SKM-1 treated with dmso at 0.1 percent for 144 hours (cell line): Measurements from ENCODE around the gene BIVM.
"Not testable (repeated sequence)": the region's sequence is repeated elsewhere in the genome, so short reads cannot be mapped to it uniquely, and the experiment has no call there.

Experiments used
- DNase-seq: peaks from one replicate; lab custom pipeline; 2025; ENCODE audit not compliant: unreplicated experiment; lab: John Stamatoyannopoulos, UW

The BIVM gene, protein sequence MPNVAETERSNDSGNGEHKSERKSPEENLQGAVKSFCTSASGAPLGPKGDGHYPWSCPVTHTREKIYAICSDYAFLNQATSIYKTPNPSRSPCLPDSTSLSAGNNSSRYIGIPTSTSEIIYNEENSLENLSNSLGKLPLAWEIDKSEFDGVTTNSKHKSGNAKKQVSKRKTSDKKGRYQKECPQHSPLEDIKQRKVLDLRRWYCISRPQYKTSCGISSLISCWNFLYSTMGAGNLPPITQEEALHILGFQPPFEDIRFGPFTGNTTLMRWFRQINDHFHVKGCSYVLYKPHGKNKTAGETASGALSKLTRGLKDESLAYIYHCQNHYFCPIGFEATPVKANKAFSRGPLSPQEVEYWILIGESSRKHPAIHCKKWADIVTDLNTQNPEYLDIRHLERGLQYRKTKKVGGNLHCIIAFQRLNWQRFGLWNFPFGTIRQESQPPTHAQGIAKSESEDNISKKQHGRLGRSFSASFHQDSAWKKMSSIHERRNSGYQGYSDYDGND

DNA sequence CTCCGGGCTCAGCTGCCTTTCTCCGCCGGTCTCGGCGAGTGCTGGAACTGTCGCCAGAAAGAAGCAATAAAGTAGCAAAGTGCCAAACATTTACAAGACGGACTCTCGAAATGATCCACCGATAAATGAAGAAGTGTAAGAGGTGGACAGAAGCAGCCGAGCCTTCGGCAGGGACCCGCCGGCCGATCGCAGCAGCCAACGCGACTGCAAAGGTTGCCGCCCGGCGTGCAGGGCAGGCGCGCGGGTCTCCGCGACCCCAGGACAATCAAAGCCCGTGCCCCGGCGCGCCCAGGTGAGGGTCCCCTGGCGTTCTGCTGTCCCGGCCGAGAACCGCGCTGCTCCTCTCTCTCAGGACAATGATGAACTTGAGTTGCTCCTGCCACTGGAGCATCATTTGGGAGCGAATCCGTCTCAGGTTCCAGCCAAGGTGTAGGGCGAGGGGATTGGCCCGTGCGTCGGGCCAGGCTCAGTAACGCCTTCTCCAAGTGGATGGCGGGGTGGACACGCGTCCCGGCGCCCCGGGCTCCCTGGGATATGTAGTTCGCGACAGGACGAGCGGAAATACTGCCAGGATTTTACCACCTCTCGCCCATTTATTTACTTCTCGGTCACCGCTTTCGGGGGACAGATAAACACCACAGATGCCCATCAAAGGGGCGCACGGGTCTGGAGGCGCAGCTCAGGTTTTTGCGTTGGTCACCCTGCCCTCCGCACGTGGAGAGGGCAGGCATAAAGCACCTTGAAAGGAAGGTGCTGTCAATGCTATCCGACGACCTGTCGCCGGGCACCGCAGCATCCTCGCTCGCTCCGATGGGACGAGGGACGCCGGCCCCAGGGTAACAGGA, at the start of gene BIVM, which contains the start of gene POGLUT2:
TSS of gene BIVM (plus strand) at position 539 of the 845 bp plus-strand sequence. CDS start 8,149 bp downstream, outside the sequence.
TSS of gene POGLUT2 (minus strand) at position 396 of the 845 bp plus-strand sequence. CDS start at position 90, 306 bp downstream.
- DNase-seq: peak; percentile 79

DNA sequence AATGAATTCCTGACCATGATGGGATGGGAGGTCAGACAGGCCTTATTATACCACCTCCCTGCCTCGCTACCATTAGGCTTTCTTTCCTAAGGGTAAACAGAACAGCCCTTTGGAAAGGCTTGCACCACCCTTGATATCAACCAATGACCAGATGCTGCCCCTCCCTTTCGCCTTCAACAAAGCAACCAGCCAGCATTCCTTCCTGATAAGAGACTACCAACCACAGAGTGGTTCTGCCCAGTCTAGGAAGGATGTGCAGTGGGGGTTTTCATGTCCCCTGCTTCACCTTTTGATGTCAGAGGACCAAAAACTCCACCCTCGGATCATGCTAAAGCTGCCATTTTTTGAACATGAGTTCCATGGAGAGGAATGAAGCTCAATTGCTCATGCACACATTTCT, 47.0 kb upstream of the BIVM start:
- no peak for DNase-seq

DNA sequence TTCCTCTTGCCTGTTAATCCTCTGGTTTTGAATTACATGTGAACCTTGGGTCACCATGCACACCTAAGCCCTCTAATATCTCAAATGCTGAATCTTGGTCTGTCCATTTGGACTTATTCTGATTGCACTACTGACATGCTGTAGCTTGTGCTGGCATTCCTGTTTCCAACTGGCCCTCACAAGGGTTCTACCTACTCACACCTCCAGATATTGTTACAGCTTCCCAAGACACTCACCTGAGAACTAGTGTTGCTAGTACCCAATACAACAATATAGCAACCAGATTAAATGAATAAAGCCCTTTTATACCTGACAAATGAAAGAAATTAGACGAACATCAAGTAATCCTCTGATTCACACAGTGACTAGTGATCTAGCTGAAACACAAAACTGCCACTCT, 41.9 kb upstream of the BIVM start:
- DNase-seq: no peak

DNA sequence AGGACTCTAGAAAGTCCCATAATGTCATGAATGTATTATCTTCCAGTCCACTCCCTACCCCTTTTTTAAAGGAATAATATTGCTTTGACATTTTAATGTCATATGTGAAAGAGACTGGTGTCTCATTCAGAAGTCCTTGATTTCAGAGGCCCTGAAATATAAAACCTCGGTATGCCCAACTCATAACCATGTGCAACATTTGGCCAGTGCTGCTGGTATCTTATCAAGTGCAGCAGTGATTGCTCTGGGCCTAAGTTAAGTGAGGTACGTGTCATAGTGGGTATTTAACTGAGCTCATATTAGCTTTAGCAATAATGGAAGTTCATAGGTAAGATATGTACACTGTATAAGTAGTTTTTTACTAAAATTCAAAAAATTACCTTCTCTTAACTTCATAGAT, 40.1 kb upstream of the BIVM start:
- DNase-seq: no peak

DNA sequence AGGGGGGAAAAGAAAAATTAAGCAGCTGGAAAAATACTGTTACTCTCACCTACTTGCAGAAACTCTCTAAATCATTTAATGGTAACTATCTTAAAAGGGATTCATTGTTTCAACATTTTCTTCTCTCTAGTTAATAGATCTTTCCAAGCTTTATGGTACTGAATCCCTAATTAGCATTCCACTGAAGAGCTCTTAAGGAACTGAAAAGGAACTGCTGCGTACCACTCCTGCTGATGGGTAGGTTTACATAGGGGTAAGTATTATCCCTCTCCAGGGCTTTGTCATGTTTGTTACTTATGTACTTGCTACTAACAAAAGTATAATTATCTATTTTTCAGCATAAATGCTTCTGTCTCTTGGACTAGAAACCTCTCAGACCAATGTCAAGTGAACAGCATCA, 37.8 kb upstream of the BIVM start:
- DNase-seq: no peak

DNA sequence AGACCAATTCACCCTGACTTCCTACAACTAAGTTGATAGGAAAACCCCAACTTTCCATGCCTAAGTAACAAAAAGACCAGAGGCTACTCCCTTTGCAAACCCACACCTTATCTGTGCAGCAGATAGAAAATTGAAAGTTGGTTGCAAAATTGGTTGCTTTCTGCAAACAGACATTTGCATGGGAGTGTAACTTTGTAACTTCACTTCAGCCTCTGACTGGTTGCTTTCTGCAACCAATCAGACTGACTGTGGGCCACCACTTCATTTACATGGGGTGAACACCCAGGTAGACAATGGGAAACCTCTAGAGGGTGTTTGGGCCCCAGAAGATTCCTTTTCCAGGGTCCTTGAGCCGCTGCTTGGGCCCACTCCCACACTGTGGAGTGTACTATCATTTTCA, 35.2 kb upstream of the BIVM start:
- no peak for DNase-seq

DNA sequence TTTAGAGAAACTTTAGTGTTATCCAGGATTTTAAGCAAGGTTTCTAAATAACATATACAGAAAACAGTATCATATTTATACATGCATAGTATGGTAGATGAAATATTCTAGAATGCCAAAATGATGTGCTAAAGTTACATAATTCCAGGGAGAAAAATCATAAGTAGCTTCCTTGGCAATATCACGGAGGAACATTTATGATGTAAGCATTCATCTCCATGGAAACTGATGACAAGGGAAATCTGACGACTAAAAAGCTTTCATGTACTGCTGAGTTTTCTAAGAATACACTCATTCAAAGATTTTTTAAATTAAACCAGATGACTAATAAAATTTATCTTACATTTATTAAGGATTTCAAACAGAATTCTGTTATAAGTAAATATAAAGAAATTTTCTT, 30.0 kb upstream of the BIVM start:
- no peak for DNase-seq

DNA sequence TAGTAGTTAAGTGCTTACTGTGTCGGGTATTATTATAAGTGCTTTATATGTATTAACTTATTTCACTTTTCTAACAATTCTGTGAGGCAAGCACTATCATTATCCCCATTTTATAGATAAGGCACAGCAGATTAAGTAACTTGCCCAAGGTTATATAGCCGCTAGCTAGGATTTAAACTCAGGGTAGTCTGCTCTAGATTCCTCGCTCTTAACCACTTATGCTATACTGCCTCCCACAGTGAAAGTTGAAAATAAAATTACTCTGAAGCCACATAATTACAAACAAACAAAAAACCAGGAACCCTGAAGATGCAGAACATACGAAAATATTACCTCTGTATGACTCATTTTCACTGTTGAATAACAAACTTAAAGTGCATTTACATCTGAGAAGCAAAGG, 29.2 kb upstream of the BIVM start:
- no peak for DNase-seq

DNA sequence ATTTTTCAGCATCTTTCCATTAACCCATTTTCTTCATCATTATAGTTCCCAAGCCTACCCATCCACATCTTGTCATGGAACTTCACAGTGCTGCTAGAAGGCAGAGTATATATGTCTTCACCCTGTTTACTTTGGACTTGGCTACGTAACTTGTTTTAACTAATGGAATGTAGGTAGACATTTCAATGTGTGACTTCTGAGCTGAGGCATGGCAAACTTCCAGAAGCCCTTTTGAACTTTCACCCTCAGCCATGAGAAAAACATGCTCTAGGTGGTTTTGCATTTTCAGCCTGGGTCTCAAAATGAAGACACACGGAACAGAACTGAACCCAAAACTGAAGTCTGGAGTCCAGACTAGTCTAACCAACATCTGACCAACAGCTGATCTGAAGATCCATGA, 28.5 kb upstream of the BIVM start:
- no peak for DNase-seq

DNA sequence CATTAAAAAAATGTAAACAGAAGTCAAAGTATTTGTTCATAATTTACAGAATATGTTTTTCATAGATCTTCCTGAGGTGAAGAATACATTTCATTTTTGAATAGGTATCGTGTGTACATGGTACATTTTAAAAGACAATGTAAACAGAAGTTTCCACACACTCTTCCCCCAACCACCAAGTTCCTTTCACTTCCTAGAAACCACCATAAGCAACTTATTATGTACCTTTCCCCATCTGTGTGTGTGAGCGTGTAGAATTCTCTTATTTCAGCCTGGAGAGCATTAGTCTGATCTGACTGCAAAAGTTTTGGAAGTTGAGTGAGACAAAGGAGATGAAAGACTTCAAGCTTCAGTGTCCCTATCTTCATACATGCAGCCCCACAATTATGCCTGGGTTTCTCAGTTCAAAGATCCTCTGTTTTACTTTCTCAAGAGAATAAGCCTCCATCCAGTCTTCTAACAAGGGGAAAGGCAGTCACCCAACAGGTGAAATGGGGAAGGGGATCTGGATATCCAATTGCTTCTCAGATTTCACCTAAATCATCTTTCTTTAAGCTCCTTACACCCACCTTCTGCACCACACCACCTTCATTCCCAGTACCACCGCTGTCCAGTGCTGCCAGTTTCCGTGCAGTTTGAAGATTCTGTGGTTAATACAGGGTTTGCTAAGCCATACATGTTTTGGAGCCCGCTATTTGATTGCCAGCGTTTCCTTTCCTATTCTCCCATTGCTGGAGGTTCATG, 27.4 kb upstream of the BIVM start:
- no peak for DNase-seq

DNA sequence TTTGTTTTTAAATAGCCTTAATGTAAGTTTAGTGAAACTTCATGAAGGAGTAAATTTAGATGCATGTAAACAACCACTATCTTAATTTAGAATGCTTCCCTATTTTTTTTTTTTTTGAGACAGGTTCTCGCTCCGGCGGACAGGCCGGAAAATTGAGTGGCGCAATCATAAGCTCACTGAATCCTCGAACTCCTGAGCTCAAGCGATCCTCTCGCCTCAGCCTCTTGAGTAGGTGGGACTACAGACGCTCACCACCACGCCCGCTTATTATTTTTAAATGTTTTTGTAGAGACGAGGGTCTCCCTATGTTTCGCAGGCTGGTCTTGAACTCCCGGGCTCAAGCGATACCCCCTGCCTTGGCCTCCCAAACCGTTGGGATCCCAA, 26.9 kb upstream of the BIVM start:
- no peak for DNase-seq

DNA sequence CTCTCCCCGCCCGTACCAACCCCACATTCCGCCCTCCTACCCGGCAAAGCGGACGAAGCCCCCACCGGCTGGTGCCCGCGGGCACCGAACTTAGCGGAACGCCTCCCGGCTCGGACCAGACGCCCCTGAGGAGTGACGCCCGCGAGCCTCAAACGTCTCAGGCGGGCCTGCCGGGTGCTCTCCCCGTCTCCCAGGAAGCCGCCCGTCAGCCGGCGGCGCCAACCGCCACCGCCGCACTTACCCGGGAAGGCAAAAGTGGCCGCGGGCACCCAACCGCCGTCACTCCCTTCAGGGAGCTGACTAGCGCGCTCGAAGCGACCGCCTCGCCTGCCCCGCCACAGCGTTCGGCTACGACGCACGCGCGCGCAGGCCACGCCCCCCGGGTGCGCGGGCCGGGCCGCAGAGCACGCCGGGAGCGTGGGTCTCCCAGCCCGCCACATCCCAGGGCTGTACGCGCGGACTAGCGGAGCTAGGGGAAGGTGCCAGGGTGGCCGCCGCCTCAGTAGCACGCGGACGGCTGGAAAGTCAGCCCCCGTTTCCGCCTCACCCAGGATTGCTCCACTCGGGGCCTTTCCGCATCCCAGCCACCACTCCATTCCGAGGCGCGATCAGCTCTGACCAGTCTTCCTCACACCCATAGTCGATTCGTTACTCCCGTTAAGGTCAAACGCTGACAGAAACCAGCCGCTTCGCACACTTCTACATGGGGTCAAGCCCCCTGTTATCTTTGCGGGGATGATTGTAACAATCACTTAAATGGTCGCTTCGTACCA, 25.3 kb upstream of the BIVM start, which contains the start of gene TEX30:
TSS of gene TEX30 (minus strand) at position 346 of the 773 bp plus-strand sequence. CDS start 3,760 bp downstream, outside the sequence.
- DNase-seq: peak; percentile 82

DNA sequence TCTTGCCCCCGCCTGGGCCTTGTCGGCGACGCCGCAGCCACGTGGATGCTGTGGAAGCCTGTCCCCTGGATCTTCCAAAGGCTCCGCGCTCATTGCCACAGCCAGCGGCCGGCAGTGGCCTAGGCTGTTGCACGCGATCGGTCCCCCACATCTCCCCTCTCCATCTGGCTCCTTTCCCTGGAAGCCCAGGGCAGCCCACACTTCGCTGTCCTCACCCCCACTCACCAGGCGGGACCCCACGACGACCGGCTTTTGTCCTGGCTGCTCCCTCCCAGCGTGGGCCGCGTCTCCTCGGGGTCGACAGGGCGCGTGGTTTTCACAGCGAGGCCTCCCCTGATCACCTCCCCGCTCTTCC, 24.7 kb upstream of the BIVM start:
- DNase-seq: no peak

DNA sequence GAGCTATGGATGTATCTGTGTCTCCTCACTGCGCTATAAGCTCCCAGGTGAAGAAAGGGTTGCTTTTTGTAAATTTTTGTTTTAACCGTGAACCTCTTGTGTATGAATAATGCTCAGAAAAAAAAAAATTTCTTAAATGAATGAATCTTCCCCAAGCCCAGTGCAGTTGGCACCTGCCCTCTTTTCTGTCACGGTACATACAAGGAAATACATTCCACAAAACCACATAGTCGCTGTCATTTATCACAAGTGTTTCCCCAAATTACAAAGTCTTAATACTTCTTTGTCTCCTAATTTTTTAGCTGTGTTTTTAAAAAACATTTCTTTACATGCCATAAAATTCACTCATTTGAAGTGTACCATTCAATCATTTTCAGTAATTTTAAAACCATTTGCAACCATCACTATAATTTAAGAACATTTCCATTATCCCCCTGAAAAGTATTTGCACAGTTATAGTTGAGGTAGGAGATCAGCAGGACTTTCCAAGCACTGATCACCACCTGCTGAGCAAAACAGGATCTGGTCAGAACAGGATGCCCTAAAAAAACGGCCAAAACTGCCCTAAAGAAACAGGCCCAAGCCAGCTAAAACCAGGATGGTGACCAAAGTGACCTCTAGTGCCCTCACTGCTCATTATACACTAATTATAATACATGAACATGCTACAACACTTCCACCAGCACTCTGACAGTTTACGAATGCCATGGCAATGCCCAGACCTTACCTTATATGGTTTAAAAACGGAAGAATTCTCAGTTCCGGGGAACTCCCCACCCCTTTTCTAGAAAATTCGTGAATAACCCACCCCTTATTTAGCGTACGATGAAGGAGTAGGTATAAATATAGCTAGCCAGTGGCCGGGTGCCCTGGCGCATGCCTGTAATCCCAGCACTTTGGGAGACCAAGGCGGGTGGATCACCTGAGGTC, 24.1 kb upstream of the BIVM start:
- DNase-seq: no peak

DNA sequence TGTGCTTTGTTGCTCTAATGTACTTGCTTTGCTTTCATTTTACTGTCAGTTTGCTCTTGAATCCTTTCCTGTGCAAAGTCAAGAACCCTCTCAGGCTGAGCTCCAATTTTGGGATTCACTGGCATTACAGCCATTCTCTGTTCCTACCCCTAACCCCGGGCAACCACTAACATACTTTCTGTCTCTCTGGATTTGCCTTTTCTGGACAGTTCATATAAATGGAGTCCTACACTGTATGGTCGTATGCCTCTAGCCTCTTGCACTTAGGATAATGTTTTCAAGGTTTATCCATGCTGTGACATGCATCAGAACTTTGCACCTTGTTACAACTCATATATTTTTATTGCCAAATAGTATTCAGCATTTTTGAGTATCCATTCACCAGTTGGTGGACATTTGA, 22.6 kb upstream of the BIVM start:
- DNase-seq: no peak

DNA sequence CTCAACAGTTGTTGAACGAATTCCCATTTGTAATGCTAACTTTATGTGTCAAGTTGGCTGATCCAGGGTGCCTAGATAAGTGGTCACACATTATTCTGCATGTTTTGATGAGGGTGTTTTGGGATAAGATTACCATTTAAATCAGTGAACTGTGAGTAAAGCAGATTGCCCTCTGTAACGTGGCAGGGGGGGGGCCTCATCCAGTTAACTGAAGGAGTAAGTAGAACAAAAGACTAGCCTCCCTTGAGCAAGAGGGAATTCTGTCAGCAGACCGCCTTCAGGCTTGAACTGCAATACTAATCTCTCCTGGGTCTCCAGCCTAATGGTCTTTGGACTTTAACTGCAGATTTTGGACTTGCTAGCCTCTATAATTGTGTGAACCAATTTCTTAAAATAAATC, 21.2 kb upstream of the BIVM start:
- no peak for DNase-seq

DNA sequence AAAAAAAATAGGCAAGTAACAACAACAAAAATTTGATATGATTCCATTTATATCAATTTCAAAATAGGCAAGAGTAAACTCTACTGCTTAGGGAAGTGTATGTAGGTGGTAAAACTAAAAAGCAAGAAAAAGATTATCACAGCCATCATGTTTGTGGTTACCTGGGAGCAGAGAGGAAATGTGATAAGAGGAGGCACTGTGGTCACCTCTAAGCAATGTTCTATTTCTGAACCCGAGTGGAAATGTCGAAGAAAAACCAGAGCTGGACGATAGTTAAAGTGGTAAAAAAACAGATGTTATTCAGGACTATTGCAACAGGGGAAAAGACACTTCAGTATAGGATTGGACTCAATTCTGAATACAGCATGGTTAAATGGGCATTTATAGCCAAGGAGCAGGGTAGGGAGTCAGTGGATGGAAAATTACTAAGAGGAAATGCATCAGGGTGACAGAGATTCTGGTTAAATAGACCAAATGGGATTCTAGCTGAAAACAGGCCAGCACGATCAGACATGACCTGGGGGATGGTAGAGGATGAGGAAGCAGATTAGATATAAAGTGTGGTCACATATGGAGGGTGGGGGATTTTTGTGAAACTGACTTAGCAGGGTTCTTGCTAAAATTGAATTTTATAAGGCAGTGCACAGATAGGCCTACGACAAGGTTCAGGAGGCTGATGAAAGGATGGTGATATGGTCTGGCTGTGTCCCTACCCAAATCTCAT, 19.3 kb upstream of the BIVM start:
- DNase-seq: peak; percentile 52

DNA sequence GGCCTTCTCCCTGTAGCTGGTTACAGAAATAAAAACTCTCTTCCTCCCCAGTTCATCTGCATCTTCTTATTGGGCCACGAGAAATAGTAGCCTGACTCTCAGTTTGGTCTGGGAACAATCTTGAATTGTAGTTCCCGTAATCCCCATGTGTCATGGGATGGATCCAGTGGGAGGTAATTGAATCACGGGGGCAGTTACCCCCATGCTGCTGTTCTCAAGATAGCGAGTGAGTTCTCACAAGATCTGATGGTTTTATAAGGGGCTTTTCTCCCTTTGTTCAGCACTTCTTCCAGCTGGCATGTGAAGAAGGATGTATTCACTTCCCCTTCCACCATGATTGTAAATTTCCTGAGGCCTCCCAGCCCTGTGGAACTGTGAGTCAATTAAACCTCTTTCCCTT, 18.3 kb upstream of the BIVM start:
- DNase-seq: not testable (repeated sequence)

DNA sequence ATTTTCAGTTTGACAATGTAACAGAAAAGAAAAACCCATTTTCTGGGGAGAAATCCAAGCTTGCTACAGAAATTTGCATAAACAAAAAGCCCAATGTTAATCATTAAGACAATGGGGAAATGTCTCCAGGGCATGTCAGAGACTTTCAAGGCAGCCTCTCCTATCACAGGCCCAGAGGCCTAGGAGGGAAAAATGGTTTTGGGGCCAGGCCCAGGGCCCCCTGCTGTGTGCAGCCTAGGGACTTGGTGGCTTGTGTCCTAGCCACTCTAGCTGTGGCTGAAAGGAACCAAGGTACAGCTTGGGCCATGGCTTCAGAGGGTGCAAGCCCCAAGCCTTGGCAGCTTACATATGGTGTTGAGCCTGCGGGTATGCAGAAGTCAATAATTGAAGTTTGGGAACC, 17.3 kb upstream of the BIVM start:
- no peak for DNase-seq
